Measurements from ENCODE around the gene POLRMT.
"Not testable (repeated sequence)": the region's sequence is repeated elsewhere in the genome, so short reads cannot be mapped to it uniquely, and the experiment has no call there.

POLRMT gene

DNA sequence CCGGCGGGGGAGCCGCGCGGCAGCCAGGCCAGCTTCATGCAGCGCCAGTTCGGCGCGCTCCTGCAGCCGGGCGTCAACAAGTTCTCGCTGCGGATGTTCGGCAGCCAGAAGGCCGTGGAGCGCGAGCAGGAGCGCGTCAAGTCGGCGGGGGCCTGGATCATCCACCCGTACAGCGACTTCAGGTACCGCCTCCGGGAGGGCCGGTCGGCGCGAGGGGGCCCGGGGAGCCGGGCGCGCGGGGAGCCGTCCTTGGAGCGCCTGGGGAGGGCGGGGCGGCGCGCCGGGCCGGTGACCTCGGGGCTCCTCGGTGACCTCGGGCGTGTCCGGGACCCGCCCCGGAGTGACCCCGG, 43.0 kb downstream of the POLRMT start:
- DNase-seq = no peak

GRCh38 chr19:589693-590395, 43.5 kb downstream of the POLRMT start, which contains the start of gene HCN2:
Gene HCN2 (plus strand): TSS chr19:589881. CDS start chr19:589946, 65 bp downstream.
- no peak for DNase-seq

DNA sequence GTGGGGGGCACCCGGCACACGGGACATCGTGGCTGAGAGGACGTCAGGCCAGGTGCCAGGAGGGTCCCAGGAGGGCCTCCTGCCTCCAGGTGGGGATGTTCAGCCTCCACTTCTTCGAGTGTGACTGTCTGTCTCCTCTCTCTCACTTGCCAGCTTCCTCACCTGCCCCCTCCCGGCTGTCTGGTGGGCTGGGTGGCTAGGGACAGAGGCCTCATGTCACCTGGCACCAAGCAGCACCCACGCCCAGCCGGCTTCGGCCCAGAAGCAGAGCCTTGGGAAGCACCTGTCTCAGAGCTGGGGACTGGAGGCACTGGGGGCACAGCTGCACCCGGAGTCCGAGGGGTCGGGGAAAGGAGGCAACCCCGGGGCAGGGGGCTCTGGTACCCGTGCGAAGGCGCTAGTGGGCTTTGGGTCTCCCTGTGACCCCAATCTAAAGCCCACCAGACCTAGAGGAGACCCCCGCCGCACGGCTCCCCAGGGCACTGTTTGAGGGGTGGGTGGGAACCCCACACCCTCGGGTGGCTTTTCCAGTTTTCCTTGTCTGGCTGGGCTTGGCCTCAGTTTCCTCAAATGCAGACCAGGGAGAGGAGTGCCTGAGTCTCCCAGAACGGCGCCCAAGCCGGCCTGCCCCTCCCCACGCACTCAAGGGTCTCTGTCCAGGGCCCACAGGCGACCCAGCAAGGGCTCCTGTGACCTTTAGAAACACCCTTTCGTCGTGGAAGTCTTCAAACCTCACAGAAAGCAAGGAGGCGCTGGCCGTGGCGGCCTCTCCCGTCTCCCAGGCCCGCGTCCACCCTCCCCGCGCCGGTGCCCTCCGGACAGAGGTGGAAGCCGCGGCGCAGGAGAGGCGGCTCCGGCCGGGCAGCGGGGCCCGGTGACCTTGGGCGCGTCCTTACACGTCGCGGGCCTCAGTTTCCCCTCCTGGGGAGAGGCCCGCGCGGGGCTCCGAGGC, 44.3 kb downstream of the POLRMT start:
- DNase-seq = peak; percentile 47

- DNase-seq = peak; percentile 92
These were observed 45.1 kb downstream of the POLRMT start for GRCh38 chr19:588093-588740.

- DNase-seq = no peak
These were observed 47.7 kb downstream of the POLRMT start for GRCh38 chr19:585551-586110.

GRCh38 chr19:585146-585545, 48.2 kb downstream of the POLRMT start:
- DNase-seq = not testable (repeated sequence)

DNA sequence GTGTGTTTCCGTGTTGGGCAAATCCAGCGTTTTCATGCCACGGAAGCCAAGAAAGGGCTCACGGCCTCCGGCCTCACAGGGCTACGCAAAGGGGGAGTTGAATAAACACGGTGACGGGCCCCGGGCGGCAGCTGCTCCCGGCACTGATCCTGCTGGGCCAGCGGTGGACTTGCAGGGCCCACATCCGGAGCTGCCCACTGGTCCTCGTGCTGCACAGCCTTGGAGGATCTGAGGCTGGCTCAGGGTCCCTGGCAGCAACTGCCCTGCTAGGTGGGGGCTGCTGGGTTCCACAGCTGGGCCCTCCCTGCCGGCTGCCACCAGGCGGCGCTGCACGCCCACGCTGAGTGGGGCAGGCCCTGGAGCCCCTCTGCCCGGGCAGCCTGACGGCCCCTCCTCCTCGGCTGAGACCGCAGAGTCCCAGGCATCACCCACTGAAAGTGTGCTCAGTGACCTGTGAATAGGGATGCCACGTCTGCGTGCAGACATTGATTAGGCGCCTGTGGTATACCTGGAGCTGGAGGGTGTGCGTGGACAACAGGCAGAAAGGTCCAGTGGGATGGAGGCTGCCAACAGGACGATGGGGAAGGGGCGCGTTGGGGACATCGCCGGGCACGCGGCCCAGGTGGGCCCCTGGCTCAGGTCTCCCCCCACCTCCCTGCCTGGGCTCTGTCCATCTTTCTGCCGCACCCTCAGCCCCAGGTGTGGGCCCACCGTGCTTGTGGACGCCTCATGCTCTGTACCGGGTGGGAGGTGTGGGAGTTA, 48.9 kb downstream of the POLRMT start:
- peak; percentile 31 for DNase-seq

GRCh38 chr19:583968-584239, 49.4 kb downstream of the POLRMT start:
- no peak for DNase-seq

- no peak for DNase-seq
These were observed 50.0 kb downstream of the POLRMT start for GRCh38 chr19:583198-583967.

- DNase-seq = no peak
These were observed 50.7 kb downstream of the POLRMT start for GRCh38 chr19:582497-583197.

- DNase-seq = no peak
These were observed 51.8 kb downstream of the POLRMT start for GRCh38 chr19:581399-582111.

- no peak for DNase-seq
These were observed 53.0 kb downstream of the POLRMT start for GRCh38 chr19:580274-580835.

GRCh38 chr19:579842-580155, 53.5 kb downstream of the POLRMT start:
- no peak for DNase-seq

GRCh38 chr19:579111-579841, 54.1 kb downstream of the POLRMT start:
- no peak for DNase-seq

GRCh38 chr19:577439-578392, 55.6 kb downstream of the POLRMT start:
- no peak for DNase-seq

GRCh38 chr19:576768-577438, 56.4 kb downstream of the POLRMT start:
- DNase-seq = no peak

Measured in NCI-H1436 (cell line).